ENCODE measurements around the gene BACH2. TPM values are rescaled to one million over a fixed set of nuclear protein-coding genes. Genes with fewer than 3 reads are reported as not detected.

Gene BACH2
- total and polyA plus RNA-seq, 10 of the 15 experiments (the other 5 are each of a cell fraction or from before 2014, with no cell fraction given): 0.03 to 0.28 (median 0.04) TPM; not detected in 3

- TF ChIP-seq ATF2 (IDR thresholded peaks at IDR 0.05; ENCODE audit: low read length): no peak
- no peak for TF ChIP-seq ELK1 (IDR thresholded peaks at IDR 0.05; ENCODE audit: low read depth, low read length)
- TF ChIP-seq MEF2A (IDR thresholded peaks at IDR 0.05; ENCODE audit: insufficient read depth, low read depth, low read length): no peak
- TF ChIP-seq MYC (IDR thresholded peaks at IDR 0.05; ENCODE audit: insufficient read depth, insufficient read length, insufficient replicate concordance, low read length, severe bottlenecking): no peak
- TF ChIP-seq HDAC2 (IDR thresholded peaks at IDR 0.05): no peak
- TF ChIP-seq ZSCAN29 (IDR thresholded peaks at IDR 0.05): no peak
Measured at GRCh38 chr6:90221403-90221802, 75.2 kb downstream of the BACH2 start (continued).

GRCh38 chr6:90220273-90220672 is 76.4 kb downstream of the BACH2 start:
- Histone ChIP-seq H3K9me3 (replicated peaks; ENCODE audit: control insufficient read depth, insufficient read depth, low read length) (peaks cover 2% of the 10 kb centered on the region; the same call in 1 of the 3 replicates), H3K4me2 (ENCODE audit: control insufficient read depth, insufficient read depth) (no peak overlapping the region), H4K20me1 (ENCODE audit: control insufficient read depth, insufficient read depth) (no peaks in the 10 kb centered on the region), H3K36me3 (ENCODE audit: control insufficient read depth in 2 of 2, insufficient read depth in 2 of 2, low read length in 1 of 2) (no peaks in the 10 kb centered on the region), H3K79me2 (ENCODE audit: control insufficient read depth, insufficient read depth, low read length) (no peaks in the 10 kb centered on the region), H3K4me1 (ENCODE audit: control insufficient read depth, insufficient read depth, low read length) (no peaks in the 10 kb centered on the region; the same call in none of the 2 replicates), H2AFZ (ENCODE audit: control insufficient read depth, low read depth, low read length) (no peak overlapping the region), H3K27ac (ENCODE audit: control insufficient read depth, insufficient read depth) (no peak overlapping the region), H3K4me3 (no peak overlapping the region), H3K9ac (ENCODE audit: control insufficient read depth, insufficient read depth, low read length) (no peak overlapping the region), H3K27me3 (replicated peaks in 1 of 2; ENCODE audit: control insufficient read depth in 2 of 2, insufficient read depth in 2 of 2, low read length in 1 of 2) (no peaks in the 10 kb centered on the region; a peak in 2 of 4 replicates)
- intact Hi-C loops (cut with micrococcal nuclease; ENCODE audit: unreplicated experiment): no loop called here
- no peak for ATAC-seq
- ChIA-PET SMC1A (ENCODE audit: uncharacterized antibody, unreplicated experiment) (no interaction called here), RAD21 (ENCODE audit: unreplicated experiment) (no interaction called here), CTCF (no interaction called here), POLR2A (no interaction called here)
- no peak for DNase-seq (ENCODE audit: low read depth, low spot score)
- BruUV-seq (replicated peaks): no TSS peak
- FAIRE-seq: no peak
- WGBS (ENCODE audit: insufficient coverage, insufficient replicate concordance, low lambda C conversion rate, missing lambda C conversion rate): 82% methylated on average over 1 of the region's 1 CpG
- TF ChIP-seq NR2C1 (IDR thresholded peaks at IDR 0.05): no peak
- no peak for TF ChIP-seq TCF7 (IDR thresholded peaks at IDR 0.05; ENCODE audit: borderline replicate concordance)
- no peak for TF ChIP-seq BACH1 (IDR thresholded peaks at IDR 0.05; ENCODE audit: borderline replicate concordance)
- TF ChIP-seq KAT2A (conservative IDR thresholded peaks at IDR 0.05; ENCODE audit: control insufficient read depth, low read depth, low read length): no peak
- no peak for TF ChIP-seq KLF5 (IDR thresholded peaks at IDR 0.05; ENCODE audit: partially characterized antibody)
- no peak for TF ChIP-seq RUNX3 (IDR thresholded peaks at IDR 0.05; ENCODE audit: low read length)
- TF ChIP-seq SMAD5 (IDR thresholded peaks at IDR 0.05; ENCODE audit: low read depth): no peak
- TF ChIP-seq TAF1 (IDR thresholded peaks at IDR 0.05; ENCODE audit: borderline replicate concordance, low read depth, low read length): no peak
- no peak for TF ChIP-seq IRF5 (IDR thresholded peaks at IDR 0.05; ENCODE audit: borderline replicate concordance)
- no peak for TF ChIP-seq FOXM1 (IDR thresholded peaks at IDR 0.05; ENCODE audit: low read depth, low read length)
- no peak for TF ChIP-seq RBBP5 (conservative IDR thresholded peaks at IDR 0.05)
- no peak for TF ChIP-seq PAX5 (IDR thresholded peaks at IDR 0.05; ENCODE audit: borderline replicate concordance, low read depth, low read length)
- no peak for TF ChIP-seq SIX5 (IDR thresholded peaks at IDR 0.05; ENCODE audit: low read depth, low read length, severe bottlenecking)
- in situ Hi-C loops (cut with MboI): no loop called here
